HG03196 (cell line): Measurements from ENCODE around the gene HECW1.
"Not testable (repeated sequence)": the region's sequence is repeated elsewhere in the genome, so short reads cannot be mapped to it uniquely, and the experiment has no call there.

Experiments used
- ATAC-seq: cut with Tn5 transposase; IDR thresholded peaks from one replicate; pipeline ENCODE4 v1.9.1; 2021; ENCODE audit not compliant: unreplicated experiment

Gene HECW1

DNA sequence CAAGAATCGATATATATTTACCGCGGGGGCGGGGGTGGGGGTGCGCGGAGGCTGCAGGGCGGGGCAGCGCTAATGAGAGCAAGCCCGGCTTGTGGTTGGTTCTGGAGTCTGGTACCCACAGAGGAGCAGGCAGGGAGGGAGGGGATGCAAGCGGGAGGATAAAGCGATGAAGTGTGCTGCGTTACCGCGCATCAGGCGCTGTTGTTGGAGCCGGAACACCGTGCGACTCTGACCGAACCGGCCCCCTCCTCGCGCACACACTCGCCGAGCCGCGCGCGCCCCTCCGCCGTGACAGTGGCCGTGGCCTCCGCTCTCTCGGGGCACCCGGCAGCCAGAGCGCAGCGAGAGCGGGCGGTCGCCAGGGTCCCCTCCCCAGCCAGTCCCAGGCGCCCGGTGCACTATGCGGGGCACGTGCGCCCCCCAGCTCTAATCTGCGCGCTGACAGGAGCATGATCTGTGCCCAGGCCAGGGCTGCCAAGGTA is at the start of gene HECW1:
Gene HECW1, plus strand, starts transcription at position 189 of the 482 bp plus-strand sequence. CDS start 131,259 bp downstream, outside the sequence.
- ATAC-seq, result no peak

DNA sequence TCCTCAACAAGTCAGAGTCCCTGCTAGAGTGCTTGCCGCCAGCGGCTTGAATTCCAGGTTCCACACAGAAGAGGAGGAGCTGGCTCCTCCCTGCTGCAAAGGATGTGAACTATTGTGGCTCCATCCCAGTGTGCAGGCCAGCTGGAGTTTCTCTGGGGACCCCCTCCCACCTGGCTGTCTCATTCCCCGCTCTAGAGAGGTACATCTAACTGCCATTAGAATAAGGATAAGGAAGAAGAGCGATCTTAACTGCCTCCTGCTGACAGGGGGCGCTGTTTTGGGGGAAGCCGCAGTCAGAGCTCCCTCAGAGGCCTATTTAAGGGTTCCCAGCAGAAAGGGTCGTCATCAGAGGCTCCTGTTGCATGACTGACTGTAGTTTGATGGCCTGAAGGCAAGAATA is 40.8 kb upstream of the HECW1 start:
- no peak for ATAC-seq

DNA sequence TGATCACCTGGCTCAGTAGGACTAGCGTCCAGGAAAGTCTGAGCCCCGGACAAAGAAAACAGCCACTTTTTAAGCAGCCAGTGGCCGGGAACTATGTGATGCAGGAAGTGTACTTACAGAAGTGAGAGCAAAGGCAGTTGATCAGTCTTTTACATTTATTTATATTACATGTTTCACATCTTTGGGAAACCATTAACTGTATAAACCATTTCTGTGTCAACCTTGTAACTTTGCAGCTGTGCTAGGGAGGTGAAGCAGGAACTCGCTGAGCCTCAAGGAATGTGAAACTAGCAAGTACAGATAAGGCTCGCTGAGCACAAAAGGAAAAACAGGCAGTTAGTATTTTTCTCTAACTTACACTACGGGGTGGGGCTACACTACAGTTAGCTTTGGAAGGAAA is 39.9 kb upstream of the HECW1 start:
- ATAC-seq, result no peak

DNA sequence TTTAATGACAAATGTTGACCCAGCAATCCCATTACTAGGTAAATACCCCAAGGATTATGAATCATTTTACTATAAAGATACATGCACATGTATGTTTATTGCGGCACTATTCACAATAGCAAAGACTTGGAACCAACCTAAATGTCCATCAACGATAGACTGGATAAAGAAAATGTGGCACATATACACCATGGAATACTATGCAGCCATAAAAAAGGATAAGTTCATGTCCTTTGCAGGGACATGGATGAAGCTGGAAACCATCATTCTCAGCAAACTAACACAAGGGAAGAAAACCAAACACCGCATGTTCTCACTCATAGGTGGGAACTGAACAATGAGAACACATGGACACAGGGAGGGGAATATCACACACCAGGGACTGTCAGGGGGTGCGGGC is 38.6 kb upstream of the HECW1 start:
- ATAC-seq, result not testable (repeated sequence)

DNA sequence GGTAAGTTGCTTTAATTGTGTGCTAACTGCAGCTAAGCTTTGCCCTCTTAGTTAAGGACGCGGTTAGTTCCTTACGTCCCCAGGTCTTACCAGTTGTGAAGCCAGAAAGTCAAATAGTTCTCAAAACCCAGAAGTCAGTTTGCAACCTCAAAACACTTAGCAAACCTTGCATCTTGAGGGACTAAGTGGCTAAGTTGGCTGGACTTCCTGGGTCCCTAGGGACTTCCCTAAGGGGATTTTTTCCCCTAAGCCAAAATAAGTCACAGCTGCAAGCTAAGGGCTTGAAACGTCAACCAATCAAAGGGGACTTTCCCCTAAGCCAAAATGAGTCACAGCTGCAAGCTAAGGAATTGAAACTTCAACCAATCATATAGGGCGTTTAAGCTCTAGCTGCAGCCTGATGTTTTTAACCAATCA is 36.2 kb upstream of the HECW1 start:
- no peak for ATAC-seq

DNA sequence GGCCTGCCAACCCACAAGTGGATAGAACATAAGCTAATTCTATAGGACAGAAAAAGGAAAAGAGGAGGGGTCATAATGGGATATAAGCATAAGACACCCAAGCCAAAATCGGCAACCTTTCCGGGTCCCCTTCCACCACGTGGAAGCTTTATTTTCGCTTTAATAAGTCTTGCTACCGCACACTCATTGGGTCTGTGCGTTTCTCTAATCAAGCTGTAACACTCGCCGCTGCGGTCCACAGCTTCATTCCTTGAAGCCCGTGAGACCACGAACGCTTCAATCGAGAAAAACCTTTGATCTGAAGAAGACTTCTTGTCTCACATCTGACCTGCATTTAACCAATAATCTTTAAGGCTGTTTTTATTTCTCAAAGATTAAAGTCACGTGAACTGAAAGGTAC is 35.8 kb upstream of the HECW1 start:
- no peak for ATAC-seq

DNA sequence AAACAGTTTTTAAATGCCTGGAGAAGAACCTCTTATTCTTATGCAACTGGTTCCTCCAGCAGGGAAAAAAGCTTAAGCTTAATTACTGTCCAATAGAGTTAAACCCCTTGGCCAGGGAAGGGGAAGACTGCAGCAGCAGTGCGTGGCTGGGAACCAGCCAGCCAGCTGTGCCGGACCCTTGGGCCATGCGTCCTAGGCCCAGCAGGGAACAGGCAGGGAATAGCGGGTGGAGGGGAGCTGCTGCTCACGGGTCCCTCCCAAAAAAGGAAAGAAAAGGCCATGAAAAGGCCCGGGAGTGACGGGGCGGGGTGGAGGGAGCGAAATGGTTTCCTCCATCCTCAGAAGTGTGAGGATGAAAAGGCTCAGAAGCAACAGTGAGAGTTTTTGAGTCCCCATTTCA is 35.2 kb upstream of the HECW1 start:
- ATAC-seq, result no peak

DNA sequence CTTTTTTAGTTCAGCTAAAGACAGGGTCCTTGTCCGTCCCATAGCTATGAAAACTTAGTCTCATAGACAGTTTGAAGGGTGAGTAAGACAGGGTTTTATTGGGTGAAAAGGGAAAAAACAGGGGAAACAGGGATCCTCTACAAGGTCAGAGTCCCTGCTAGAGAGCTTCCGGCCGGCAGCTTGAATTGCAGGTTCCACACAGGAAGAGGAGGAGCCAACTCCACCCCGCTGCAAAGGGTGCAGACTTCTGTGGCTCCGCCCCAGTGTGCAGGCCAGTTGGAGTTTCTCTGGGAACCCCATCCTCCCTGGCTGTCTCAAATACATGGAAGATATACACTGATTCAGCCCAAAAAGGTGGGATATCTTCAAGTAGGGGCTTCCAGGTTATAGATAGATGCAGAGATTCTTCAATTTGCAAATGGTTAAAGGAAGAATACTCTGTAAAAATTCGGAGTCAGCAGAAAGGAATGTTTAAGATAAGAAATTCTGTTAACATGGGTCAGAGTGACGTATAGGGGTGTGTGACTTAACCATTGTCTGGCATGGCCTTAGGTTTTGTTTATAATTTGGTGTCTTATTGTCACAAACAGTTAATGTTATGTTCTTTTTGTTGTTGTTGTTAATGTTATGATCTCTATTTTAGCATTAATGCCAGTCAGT is 34.6 kb upstream of the HECW1 start:
- no peak for ATAC-seq

DNA sequence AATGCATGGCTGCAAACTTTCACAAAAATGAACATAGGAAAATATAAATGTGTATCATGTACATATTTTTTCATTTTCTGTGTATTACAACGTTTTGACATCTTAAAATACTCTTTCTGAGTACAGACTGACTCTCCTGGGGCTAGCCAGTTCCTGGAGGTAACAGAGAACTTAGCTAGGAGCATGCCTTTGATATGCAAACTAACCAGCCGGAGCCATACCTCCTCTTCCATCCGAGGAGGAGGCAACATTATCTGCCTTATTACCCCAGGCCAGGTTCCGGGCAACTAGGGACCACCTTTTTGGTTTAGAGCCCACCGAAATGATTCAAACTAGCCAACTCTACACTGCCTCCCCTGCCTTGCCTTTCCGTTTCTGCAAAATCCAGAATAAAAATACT is 33.7 kb upstream of the HECW1 start:
- no peak for ATAC-seq

DNA sequence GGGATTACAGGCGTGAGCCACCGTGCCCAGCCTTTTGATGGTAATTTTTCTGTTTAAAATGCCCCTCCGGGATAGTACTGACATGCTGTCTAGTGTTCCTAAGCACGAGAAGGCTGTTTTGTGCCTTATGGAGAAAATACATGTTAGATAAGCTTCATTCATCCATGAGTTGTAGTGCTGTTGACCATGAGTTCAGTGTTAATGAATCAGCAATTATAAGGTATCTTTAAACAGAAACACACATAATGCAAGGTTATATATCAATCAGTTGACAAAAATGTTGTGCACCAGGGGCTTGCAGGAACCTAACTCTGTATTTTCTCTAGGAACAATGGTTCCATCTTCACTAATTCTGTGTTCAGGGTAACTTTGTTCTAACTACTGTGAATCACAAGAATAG is 30.8 kb upstream of the HECW1 start:
- ATAC-seq, result no peak

DNA sequence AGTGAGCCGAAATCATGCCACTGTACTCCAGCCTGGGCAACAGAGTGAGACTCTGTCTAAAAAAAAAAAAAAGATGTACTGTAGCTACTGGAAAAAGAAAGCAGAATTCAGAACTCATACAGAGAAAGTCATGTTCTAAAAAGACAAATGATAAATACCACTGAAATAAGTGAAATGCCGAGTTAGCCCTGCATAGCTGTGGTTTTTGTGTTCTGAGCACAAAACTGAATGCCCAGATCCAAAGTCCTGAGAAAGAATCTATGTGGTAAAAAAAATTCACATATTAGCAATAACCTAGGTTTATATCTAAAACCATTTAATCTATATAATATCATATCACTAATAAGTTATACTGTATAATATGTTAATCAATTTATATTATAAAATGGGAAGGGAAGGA is 29.3 kb upstream of the HECW1 start:
- ATAC-seq, result no peak

DNA sequence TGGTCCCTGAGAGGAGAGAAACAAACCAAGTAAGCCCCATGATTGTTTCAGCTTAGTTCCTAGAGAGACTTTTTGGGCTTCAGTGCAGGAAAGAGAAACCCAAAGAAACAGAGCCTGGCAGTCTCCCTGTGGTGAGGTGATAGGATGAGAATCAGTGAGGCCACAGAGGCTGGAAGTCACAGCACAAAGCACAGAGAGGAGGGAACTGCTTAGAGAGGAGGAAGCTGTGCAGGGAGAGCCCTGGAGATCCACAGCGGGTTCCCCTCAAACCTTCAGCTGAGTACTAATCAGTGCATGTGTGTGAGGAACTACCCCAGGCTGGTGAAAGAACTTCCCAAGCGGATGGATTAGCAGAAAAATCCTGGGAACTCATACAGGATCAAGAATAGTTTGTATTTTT is 27.4 kb upstream of the HECW1 start:
- ATAC-seq, result no peak

DNA sequence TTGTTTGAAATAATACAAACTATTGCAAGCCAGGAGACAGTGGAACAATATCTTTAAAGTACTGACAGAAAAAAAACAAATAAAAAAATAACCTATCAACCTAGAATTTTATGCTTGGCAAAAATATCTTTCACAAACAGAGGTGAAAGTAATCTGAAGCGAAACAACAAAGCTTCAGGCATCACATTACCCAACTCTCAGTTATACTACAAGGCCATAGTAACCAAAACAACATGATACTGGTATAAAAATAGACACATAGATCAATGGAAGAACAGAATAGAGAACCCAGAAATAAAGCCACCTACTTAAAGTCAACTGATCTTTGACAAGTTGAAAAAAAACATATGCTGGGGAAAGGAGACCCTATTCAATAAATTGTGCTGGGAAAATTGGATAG is 26.5 kb upstream of the HECW1 start:
- no peak for ATAC-seq

DNA sequence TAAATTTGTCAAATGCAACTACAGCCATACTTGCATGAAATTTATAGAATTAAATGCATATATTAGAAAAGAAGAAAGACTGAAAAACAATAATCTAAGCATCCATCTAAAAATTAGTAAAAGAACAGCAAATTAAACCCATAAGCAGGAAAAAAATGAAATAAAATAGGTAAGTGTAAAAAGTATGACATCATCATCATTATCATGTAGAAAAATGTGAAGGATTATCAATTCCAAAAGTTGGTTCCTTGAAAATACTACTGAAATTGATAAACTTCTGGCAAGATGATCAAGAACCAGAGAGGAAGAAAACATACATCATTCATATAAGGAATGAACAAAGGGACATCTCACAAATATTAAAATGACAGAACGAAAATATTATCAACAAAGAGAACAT is 19.6 kb upstream of the HECW1 start:
- ATAC-seq, result no peak

DNA sequence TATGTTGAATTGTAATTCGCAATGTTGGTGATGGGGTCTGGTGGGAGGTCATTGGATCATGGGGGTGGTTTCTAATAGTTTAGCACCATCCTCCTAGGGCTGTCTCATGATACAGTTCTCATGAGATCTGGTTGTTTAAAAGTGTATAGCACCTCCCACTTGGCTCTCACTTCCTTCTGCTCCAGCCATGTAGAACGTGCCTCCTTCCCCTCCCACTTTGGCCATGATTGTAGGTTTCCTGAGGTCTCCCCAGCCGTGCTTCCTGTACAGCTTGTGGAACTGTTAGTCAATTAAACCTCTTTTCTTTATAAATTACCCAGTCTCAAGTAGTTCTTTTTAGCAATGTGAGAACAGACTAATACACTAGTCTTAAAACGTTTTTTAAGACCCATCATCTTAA is 15.6 kb upstream of the HECW1 start:
- ATAC-seq, result no peak

DNA sequence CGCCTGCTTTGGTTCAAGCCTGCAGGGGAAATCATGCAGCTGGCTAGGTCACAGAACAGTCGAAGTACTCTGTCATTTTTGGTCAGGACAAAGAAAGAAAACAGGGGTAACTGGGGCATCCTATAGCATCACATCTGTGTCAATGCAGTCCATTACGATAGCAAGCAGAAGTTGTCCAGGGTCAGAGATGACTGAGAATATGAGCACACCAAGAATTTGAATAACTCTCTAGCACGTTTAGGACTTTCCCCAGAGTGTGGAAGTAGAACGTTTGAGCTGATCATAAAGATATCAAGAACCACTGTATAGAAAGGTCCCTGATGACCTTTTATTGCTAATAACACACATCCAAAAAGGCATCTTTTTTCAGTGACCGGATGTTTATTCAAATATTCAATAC is 12.7 kb upstream of the HECW1 start:
- no peak for ATAC-seq

DNA sequence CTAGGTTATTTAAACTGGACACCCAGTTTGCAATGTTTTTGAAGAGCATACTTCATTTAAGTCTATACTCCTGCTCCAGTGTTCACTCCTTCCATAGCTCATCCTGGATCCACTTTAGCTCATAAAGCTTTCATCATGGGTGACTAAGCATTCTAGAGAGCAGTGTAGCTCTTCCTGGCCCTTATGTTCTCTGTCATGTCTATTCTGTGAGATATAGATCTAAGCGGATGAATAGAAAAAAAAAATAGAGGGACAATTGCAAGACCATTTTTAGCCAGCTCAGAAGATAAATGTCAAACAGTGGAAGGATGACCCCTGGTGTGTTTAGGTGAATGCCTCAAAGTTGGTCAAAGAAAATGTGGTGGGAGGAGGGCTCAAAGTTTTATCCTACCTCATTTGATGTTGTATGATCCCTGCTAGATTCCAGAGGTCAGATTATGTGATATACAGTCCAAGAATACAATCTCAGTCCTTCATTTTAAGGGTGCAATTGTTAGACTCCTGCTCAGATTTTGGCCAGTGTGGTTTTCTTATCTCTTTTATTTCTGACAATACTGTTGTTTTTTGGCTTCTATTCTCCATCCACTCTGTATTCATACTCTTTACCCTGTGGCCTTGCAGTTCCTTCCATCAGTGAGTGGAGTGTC is 7.5 kb upstream of the HECW1 start:
- no peak for ATAC-seq

DNA sequence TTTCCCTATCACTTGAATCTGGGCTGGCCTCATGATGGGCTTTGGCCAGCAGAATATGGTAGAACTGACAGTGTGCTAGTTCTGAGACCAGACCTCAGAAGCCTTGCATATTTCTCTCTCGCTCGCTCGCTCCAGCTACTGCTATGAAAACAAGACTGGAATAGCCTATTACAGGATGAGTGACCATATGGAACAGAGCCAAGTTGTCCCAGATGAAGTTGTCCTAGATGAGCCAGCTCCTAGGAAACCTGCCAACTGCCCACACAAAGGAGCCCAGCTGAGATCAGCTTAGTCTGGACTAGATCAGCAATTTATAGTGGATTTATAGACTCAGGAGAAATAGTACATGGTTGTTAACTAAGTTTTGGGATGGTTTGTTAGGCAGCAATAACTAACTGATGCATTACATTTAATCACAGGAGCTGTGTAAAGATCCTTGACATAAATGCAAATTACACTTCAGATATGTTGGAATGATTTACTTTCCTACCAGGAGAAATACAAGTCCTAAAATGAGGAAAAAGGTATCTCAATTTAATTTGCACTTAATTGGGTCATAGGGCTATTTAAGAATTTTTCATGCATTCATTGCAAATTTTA is 6.8 kb upstream of the HECW1 start:
- no peak for ATAC-seq

DNA sequence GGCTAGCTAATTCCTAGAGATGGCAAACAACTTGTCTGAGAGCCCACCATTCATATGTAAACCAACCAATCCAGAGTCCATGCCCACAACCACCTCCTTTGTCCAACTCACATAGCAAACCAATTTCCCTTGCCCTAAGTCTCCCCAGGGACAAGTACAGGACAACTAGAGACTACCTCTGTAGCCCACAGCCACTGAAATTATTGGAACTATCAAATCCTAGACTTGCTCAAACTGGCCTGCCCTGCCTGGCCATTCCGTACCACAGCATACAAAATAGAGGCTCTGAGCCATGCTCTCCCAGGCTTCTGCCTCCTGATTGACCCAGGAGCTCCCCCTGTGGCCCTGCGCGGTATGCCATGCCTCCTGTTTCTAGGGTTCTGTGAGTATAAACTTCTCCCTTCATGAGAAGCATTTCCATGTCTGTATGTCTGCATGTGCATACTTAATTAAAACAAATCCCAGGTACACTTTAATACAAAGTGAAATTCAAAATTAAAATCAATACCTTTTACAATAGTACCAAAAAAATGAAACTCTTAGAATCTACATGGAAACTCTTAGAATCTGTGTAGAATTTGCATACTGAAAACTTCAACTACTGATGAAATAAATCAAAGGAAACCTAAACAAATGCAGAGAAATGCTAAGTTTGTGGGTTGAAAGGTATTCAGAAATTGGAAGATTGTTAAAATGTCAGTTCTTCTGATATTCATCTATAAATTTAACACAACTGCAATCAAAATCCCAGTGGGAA is 4.0 kb upstream of the HECW1 start:
- peak; percentile 85 for ATAC-seq

DNA sequence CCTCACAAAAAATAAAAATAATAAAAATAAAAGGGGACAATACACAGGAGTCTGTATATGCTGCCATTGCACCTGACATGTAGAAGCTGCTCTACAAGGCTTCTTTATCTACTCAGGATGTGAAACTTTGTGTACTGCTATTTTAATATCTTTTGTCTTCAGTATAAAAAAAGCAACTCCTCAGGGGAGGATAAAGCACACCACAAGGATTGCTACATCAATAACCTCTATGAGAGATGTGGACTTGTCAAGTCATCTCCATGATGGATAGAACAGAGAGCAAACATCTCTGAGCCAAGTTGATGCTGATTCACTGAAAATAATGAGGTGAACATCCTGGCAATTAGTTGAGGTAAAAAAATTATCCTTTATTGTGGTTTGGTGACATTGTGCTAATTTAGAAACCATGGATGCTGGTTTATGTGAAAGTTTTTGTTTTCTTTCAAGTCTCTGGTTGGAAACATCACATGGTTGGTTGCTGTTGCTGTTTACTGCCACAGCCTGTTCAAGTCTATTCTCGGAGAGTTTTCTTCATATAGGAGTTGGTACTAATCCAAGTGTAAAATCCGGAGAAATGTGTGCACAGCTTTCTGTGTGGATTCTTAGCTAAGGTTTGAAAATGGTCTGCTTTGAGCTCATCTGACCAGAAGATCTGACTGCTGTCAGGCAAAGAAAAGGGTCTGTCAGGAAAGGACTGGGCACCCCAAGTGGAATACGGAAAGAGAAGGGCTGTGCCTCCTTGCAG is 1.5 kb upstream of the HECW1 start:
- ATAC-seq, result no peak
